SHP77 treated with DMSO at 0.1 percent for 48 hours (cell line): Measurements from ENCODE around the gene SCCPDH.
A peak's percentile ranks its signal among the peaks of the same experiment; 100 is the strongest.

Experiments used
- DNase-seq: peaks from one replicate; lab custom pipeline; 2025; lab: John Stamatoyannopoulos, UW

SCCPDH gene

GRCh38 chr1:246753670-246754535 lies 29.7 kb downstream of the SCCPDH start:
- DNase-seq = peak; percentile 2

- no peak for DNase-seq
Observed at GRCh38 chr1:246755419-246755818, 31.2 kb downstream of the SCCPDH start.

GRCh38 chr1:246760422-246761347 lies 36.5 kb downstream of the SCCPDH start:
- DNase-seq = no peak

GRCh38 chr1:246761396-246761795 lies 37.2 kb downstream of the SCCPDH start:
- no peak for DNase-seq

- DNase-seq = no peak
Observed at GRCh38 chr1:246765521-246765920, 41.3 kb downstream of the SCCPDH start.

GRCh38 chr1:246768403-246769020 lies 44.3 kb downstream of the SCCPDH start:
- no peak for DNase-seq

GRCh38 chr1:246769306-246769705 lies 45.1 kb downstream of the SCCPDH start:
- DNase-seq = no peak

- DNase-seq = no peak
Observed at GRCh38 chr1:246771366-246771765, 47.2 kb downstream of the SCCPDH start.

GRCh38 chr1:246772686-246773085 lies 48.5 kb downstream of the SCCPDH start:
- no peak for DNase-seq

- no peak for DNase-seq
Observed at GRCh38 chr1:246773213-246773641, 49.0 kb downstream of the SCCPDH start.

- no peak for DNase-seq
Observed at GRCh38 chr1:246775531-246776385, 51.5 kb downstream of the SCCPDH start.

- no peak for DNase-seq
Observed at GRCh38 chr1:246776923-246777322, 52.7 kb downstream of the SCCPDH start.

GRCh38 chr1:246778663-246779062 lies 54.5 kb downstream of the SCCPDH start:
- no peak for DNase-seq

- no peak for DNase-seq
Observed at GRCh38 chr1:246779561-246780175, 55.5 kb downstream of the SCCPDH start.

- DNase-seq = no peak
Observed at GRCh38 chr1:246780264-246780663, 56.1 kb downstream of the SCCPDH start.

- no peak for DNase-seq
Observed at GRCh38 chr1:246781212-246781611, 57.0 kb downstream of the SCCPDH start.

GRCh38 chr1:246782120-246782900 lies 58.1 kb downstream of the SCCPDH start:
- DNase-seq = peak; percentile 71

- DNase-seq = no peak
Observed at GRCh38 chr1:246784621-246785493, 60.6 kb downstream of the SCCPDH start.

- DNase-seq = no peak
Observed at GRCh38 chr1:246785494-246786111, 61.4 kb downstream of the SCCPDH start.
